Ovary (tissue), 9 donors: ENCODE data around the gene CCDC167. TPM values are rescaled to one million over a fixed set of nuclear protein-coding genes. Genes with fewer than 3 reads are reported as not detected.
"Not testable (repeated sequence)": the region's sequence is repeated elsewhere in the genome, so short reads cannot be mapped to it uniquely, and the experiment has no call there.

Source experiments
- DNase-seq, 5 donors: peaks; one replicate each; pipeline ENCODE4 v3.0.0-alpha.2; 2019 to 2020
- H3K27ac ChIP-seq, 2 donors: fragments of 200-600 bp; one replicate each; pipeline versions ENCODE4 v1.5.1 to v1.8.0; 2019 to 2022
- H3K27me3 ChIP-seq: fragments of 200-600 bp; one replicate; pipeline ENCODE4 v1.8.0; 2022
- H3K36me3 ChIP-seq: fragments of 200-600 bp; sonication (generic); one replicate; pipeline ENCODE4 v1.5.1; 2019
- H3K4me1 ChIP-seq: one replicate; pipeline ENCODE4 v1.8.1; 2013; ENCODE audit warnings: mild to moderate bottlenecking, moderate library complexity; ENCODE audit not compliant: insufficient read depth
- H3K4me3 ChIP-seq: fragments of 200-600 bp; sonication (generic); one replicate; pipeline ENCODE4 v1.5.1; 2017
- H3K9me3 ChIP-seq, 2 donors: fragments of 200-600 bp in 1 of 2; sonication (generic) in 1 of 2; one replicate each; pipeline versions ENCODE4 v1.5.1 to v1.8.1; 2013 to 2019; ENCODE audit warnings: mild to moderate bottlenecking in 1 of 2, moderate library complexity in 1 of 2
- EP300 ChIP-seq: sonication (generic); formaldehyde crosslinking; IDR thresholded peaks from one replicate; pipeline ENCODE4 v1.6.1; 2017; ENCODE audit warnings: antibody characterized with exemption
- POLR2A ChIP-seq: fragments of 450-650 bp; IDR thresholded peaks from one replicate; pipeline ENCODE4 v1.6.1; 2017; ENCODE audit warnings: antibody characterized with exemption, mild to moderate bottlenecking, moderate library complexity
- WGBS, 3 donors: extraction: QIAGEN DNeasy Blood & Tissue Kit in 1 of 3; methylation state at CpG; one replicate each; pipeline versions ENCODE4 v1.1.5 to v1.1.7; 2013 to 2017; 5-methylcytosine and 5-hydroxymethylcytosine counted together
- intact Hi-C, 4 donors: fragments of 100-400 bp; cut with DNase I; formaldehyde crosslinking; loops; one replicate each; pipeline versions ENCODE4 v1.11.0 to v1.15.1; 2022 to 2023
- polyA plus RNA-seq, 2 donors: library from polyadenylated mRNA; stranded (reverse); fragments of 200-250 nt in 1 of 2; fragments of 350-450 nt in 1 of 2; fragmentation: Illumina TruSeq in 1 of 2; extraction: RNeasy Lipid Tissue Mini Kit (QIAGEN cat#74804) in 1 of 2; gene quantifications; one replicate each; pipeline ENCODE4 v1.2.3, GENCODE V29; 2013 to 2014
- total RNA-seq, 7 donors: library from RNA; depleted of rRNA in 2 of 7; stranded (reverse); fragments of >200 nt in 2 of 7; fragmentation: NEBNext Ultra II Directional in 3 of 7; extraction: Animal tissue kit (Norgen Biotek cat#: 25700) in 3 of 7; gene quantifications; one replicate each; pipeline versions ENCODE4 v1.1.0 to v1.2.4, GENCODE V29; 2016 to 2023
- TF ChIP-seq, protein P1 (sequence below), 3 donors: fragments of 450-650 bp in 2 of 3; fragments of 200-600 bp in 1 of 3; IDR thresholded peaks; one replicate each; pipeline versions ENCODE4 v1.5.1 to v1.8.0; 2016 to 2022; ENCODE audit warnings: antibody characterized with exemption in 3 of 3, mild to moderate bottlenecking in 1 of 3
- donor health status: DM: no; HTN: no; CAD: no; lungs with moderate emphysema.
- donor health status: DM: no; HTN: no; CAD: no.
- donor health status: Bipolar disorder and iron deficiency.
- donor health status: DM: yes; HTN: yes; CAD: no.
- donor health status: DM: no; HTN: no; CAD: no.
- donor health status: DM: yes; HTN: yes; CAD: no.

The CCDC167 gene
- total and polyA plus RNA-seq, 9 donors, result 4.4 to 21.9 (median 9.0) TPM

GRCh38 chr6:37502703-37503291 lies 3.1 kb upstream of the CCDC167 start:
- H3K4me3 ChIP-seq, result no peak overlapping the region
- intact Hi-C loops, result no loop called here

DNA sequence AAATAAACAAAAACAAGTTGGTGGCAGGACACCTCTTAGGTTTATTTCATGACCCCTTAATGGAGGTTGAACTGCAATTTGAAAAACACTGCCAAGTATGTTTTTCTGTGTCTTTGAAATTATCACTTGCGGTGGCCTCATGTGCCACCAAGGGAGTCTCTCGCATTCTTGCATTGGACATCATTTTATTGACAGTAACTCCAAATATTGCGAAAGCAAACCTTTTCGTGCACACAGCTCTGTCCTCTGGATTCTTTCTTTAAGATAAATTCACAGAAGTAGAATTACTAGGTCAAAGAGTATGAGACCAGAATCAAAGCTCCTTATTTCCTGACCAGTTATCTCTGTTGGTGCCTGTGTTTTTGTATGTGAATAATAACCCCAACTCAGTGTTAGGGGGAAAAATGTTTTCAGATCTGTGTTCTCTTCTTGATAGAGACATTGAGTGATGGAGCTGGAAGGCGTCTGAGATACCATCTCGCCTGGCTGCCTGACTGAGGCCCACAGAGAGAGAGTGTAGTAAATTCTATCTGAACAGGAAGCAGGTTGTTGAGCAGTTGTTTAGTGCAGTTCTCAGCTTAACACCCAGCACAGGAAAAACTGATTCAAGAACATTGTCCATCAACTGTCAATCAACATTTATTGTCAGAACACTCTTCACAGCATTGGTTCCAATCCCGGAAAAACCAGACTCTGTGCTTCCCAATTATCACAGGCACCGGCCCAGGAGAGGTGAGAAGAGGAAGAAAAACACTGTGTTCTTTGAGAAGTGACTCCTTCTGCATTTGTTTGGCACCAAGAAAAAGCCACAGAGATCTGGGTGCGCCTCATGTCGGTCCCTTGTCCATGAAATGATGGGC lies 2.2 kb upstream of the CCDC167 start:
- intact Hi-C loops, result no loop called here
- Histone ChIP-seq H3K4me1 (no peaks in the 10 kb centered on the region), H3K4me3 (no peak overlapping the region), H3K36me3 (no peaks in the 10 kb centered on the region), H3K9me3 (no peaks in the 10 kb centered on the region), H3K27ac (no peak overlapping the region), H3K27me3 (no peaks in the 10 kb centered on the region)
- WGBS, 3 donors, result 68 to 76% (median 76%) methylated on average over 10 of the region's 10 CpGs
- no peak for DNase-seq
- no peak for TF ChIP-seq EP300
- TF ChIP-seq POLR2A, result no peak
- TF ChIP-seq, protein P1, sequence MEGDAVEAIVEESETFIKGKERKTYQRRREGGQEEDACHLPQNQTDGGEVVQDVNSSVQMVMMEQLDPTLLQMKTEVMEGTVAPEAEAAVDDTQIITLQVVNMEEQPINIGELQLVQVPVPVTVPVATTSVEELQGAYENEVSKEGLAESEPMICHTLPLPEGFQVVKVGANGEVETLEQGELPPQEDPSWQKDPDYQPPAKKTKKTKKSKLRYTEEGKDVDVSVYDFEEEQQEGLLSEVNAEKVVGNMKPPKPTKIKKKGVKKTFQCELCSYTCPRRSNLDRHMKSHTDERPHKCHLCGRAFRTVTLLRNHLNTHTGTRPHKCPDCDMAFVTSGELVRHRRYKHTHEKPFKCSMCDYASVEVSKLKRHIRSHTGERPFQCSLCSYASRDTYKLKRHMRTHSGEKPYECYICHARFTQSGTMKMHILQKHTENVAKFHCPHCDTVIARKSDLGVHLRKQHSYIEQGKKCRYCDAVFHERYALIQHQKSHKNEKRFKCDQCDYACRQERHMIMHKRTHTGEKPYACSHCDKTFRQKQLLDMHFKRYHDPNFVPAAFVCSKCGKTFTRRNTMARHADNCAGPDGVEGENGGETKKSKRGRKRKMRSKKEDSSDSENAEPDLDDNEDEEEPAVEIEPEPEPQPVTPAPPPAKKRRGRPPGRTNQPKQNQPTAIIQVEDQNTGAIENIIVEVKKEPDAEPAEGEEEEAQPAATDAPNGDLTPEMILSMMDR (IDR thresholded peaks at IDR 0.05), result no peak

More at GRCh38 chr6:37502703-37503291, 3.1 kb upstream of the CCDC167 start:
- H3K9me3 ChIP-seq, result no peaks in the 10 kb centered on the region
- no peak for DNase-seq
- WGBS, 3 donors, result 55 to 67% (median 57%) methylated on average over 7 of the region's 7 CpGs
- no peak for TF ChIP-seq EP300
- H3K36me3 ChIP-seq, result no peaks in the 10 kb centered on the region
- no peak overlapping the region for H3K27ac ChIP-seq
- H3K27me3 ChIP-seq, result no peaks in the 10 kb centered on the region
- no peaks in the 10 kb centered on the region for H3K4me1 ChIP-seq

- H3K27me3 ChIP-seq, H3K9me3 ChIP-seq, H3K4me3 ChIP-seq, H3K36me3 ChIP-seq, DNase-seq, H3K27ac ChIP-seq, intact Hi-C loops, H3K4me1 ChIP-seq: not testable (repeated sequence)
- WGBS, 3 donors, result 95 to 99% (median 96%) methylated on average over 6 of the region's 6 CpGs
Observed at GRCh38 chr6:37500904-37501303, 1.2 kb upstream of the CCDC167 start.

DNA sequence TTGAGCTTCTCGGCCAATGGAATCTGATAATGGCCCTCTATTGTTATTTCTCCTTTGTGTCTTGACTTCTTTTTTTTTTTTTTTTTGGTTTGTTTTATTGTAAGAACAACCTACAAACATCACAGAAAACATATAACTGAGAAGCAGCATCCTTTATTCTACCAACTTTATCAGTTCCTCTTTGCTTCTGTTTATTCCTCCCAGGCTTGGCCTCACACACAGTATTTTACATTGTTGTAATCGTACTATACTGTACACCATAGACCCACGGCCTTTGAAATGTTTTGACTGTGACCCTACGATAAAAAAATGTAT lies 558 bp upstream of the CCDC167 start:
- TF ChIP-seq POLR2A, result no peak
- TF ChIP-seq, protein P1 (IDR thresholded peaks at IDR 0.05), result no peak
- no peak for TF ChIP-seq EP300
- Histone ChIP-seq H3K4me1 (no peaks in the 10 kb centered on the region), H3K9me3 (no peaks in the 10 kb centered on the region), H3K27ac (no peak overlapping the region), H3K4me3 (peak overlapping the region; percentile 63), H3K27me3 (no peaks in the 10 kb centered on the region), H3K36me3 (no peaks in the 10 kb centered on the region)
- 68 to 72% (median 71%) methylated on average over 4 of the region's 4 CpGs for WGBS, 3 donors
- intact Hi-C loops, result no loop called here
- no peak for DNase-seq

DNA sequence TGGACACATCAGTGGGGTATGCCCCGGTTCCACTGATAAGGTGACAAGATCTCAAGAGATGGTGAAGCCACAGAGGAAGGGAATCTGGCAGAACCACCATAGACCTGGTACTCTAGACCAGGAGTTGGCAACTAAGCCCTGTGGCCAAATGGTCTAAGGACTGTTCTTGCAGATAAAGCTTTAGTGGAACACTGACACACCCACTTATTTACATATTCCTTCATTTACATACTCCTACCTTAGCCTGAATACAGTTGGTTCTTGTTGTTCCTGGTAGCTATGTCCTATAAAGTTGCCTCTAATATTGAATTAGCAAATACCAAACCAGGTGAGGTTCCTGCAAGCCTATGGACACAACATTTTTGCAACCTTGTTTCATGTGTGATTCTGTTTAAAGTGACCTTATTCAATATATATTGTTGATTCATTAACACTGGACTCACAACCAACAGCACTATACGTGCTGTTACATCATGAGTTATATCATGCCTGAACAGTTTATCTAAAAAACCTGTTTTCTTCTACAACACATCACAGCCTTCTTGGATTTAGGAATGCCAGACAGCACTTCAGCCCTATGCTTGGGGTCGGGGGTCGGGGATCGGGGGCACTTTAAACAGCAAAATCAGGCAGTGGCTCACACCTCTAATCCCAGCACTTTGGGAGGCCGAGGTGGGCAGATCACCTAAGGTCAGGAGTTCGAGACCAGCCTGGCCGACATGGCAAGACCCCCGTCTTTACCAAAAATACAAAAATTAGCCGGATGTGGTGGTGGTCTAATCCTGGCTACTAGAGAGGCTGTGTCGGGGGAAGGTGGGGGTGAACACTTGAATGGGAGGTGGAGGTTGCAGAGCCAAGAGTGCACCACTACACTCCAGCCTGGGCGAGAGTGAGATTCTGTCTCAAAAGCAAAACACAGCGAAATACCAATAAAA lies 2.5 kb downstream of the CCDC167 start:
- H3K4me3 ChIP-seq, result no peak overlapping the region
- no peaks in the 10 kb centered on the region for H3K9me3 ChIP-seq
- 82 to 92% (median 87%) methylated on average over 13 of the region's 13 CpGs for WGBS, 3 donors
- TF ChIP-seq EP300 (no peak), POLR2A (no peak)
- TF ChIP-seq, protein P1 (IDR thresholded peaks at IDR 0.05), result no peak
- peaks cover 5% of the 10 kb centered on the region for H3K4me1 ChIP-seq
- DNase-seq, result no peak
- no peaks in the 10 kb centered on the region for H3K27me3 ChIP-seq
- no peak overlapping the region for H3K27ac ChIP-seq
- no peaks in the 10 kb centered on the region for H3K36me3 ChIP-seq
- intact Hi-C loops, result no loop called here
